Effector CD8-positive, alpha-beta T cell (primary cell): Measurements from ENCODE around the gene IGLL5.
"Not testable (repeated sequence)": the region's sequence is repeated elsewhere in the genome, so short reads cannot be mapped to it uniquely, and the experiment has no call there.

ENCODE experiments used
- DNase-seq: peaks from one replicate; lab custom pipeline; 2025; lab: John Stamatoyannopoulos, UW

Gene IGLL5

GRCh38 chr22:22900527-22901205, 13.1 kb downstream of the IGLL5 start:
- DNase-seq: not testable (repeated sequence)

GRCh38 chr22:22901578-22902218, 14.1 kb downstream of the IGLL5 start:
- no peak for DNase-seq

- DNase-seq: no peak
Observed at GRCh38 chr22:22902247-22903001, 14.8 kb downstream of the IGLL5 start.

- DNase-seq: no peak
Observed at GRCh38 chr22:22903355-22903777, 15.8 kb downstream of the IGLL5 start.

- DNase-seq: not testable (repeated sequence)
Observed at GRCh38 chr22:22903781-22904192, 16.2 kb downstream of the IGLL5 start.

GRCh38 chr22:22904736-22905135, 17.1 kb downstream of the IGLL5 start:
- DNase-seq: not testable (repeated sequence)

- not testable (repeated sequence) for DNase-seq
Observed at GRCh38 chr22:22906391-22906790, 18.8 kb downstream of the IGLL5 start.

GRCh38 chr22:22906907-22907550, 19.4 kb downstream of the IGLL5 start:
- no peak for DNase-seq

GRCh38 chr22:22907551-22908494, 20.2 kb downstream of the IGLL5 start:
- no peak for DNase-seq

- no peak for DNase-seq
Observed at GRCh38 chr22:22908495-22908861, 20.9 kb downstream of the IGLL5 start.

- DNase-seq: no peak
Observed at GRCh38 chr22:22908941-22909604, 21.5 kb downstream of the IGLL5 start.

- DNase-seq: no peak
Observed at GRCh38 chr22:22909605-22910271, 22.1 kb downstream of the IGLL5 start.

- DNase-seq: no peak
Observed at GRCh38 chr22:22910272-22911240, 22.9 kb downstream of the IGLL5 start.

GRCh38 chr22:22911327-22912134, 23.9 kb downstream of the IGLL5 start:
- DNase-seq: no peak

- DNase-seq: no peak
Observed at GRCh38 chr22:22912135-22912987, 24.7 kb downstream of the IGLL5 start.

- no peak for DNase-seq
Observed at GRCh38 chr22:22912988-22913253, 25.3 kb downstream of the IGLL5 start.

- no peak for DNase-seq
Observed at GRCh38 chr22:22913989-22914388, 26.4 kb downstream of the IGLL5 start.
